ENCODE measurements around the gene CERS6.

Gene CERS6

GRCh38 chr2:168723275-168723899, 267.3 kb downstream of the CERS6 start:
- H3K4me1 ChIP-seq (ENCODE audit: control insufficient read depth, low read depth, low read length): no peaks in the 10 kb centered on the region

GRCh38 chr2:168726375-168726774, 270.3 kb downstream of the CERS6 start:
- Histone ChIP-seq H3K27me3 (ENCODE audit: control insufficient read depth, insufficient read depth, low read length) (no peaks in the 10 kb centered on the region), H3K4me1 (ENCODE audit: control insufficient read depth, low read depth, low read length) (peaks cover 15% of the 10 kb centered on the region), H3K36me3 (ENCODE audit: control insufficient read depth, low read depth, low read length) (no peaks in the 10 kb centered on the region), H3K9me3 (ENCODE audit: control insufficient read depth, low read depth, low read length) (no peaks in the 10 kb centered on the region), H3K9ac (ENCODE audit: low read length) (no peak overlapping the region), H3K27ac (ENCODE audit: low read length) (no peak overlapping the region), H3K4me3 (ENCODE audit: low read length) (no peak overlapping the region)

More at GRCh38 chr2:168723275-168723899, 267.3 kb downstream of the CERS6 start:
- H3K4me3 ChIP-seq (ENCODE audit: low read length): no peak overlapping the region
- no peaks in the 10 kb centered on the region for H3K27me3 ChIP-seq (ENCODE audit: control insufficient read depth, insufficient read depth, low read length)
- H3K27ac ChIP-seq (ENCODE audit: low read length): no peak overlapping the region
- H3K9ac ChIP-seq (ENCODE audit: low read length): no peak overlapping the region
- H3K9me3 ChIP-seq (ENCODE audit: control insufficient read depth, low read depth, low read length): no peaks in the 10 kb centered on the region
- H3K36me3 ChIP-seq (ENCODE audit: control insufficient read depth, low read depth, low read length): no peaks in the 10 kb centered on the region

- H3K4me1 ChIP-seq (ENCODE audit: control insufficient read depth, low read depth, low read length): peaks cover 27% of the 10 kb centered on the region
- H3K9ac ChIP-seq (ENCODE audit: low read length): no peak overlapping the region
- H3K27me3 ChIP-seq (ENCODE audit: control insufficient read depth, insufficient read depth, low read length): no peaks in the 10 kb centered on the region
- H3K4me3 ChIP-seq (ENCODE audit: low read length): no peak overlapping the region
- no peak overlapping the region for H3K27ac ChIP-seq (ENCODE audit: low read length)
- H3K36me3 ChIP-seq (ENCODE audit: control insufficient read depth, low read depth, low read length): no peaks in the 10 kb centered on the region
- no peaks in the 10 kb centered on the region for H3K9me3 ChIP-seq (ENCODE audit: control insufficient read depth, low read depth, low read length)
These were observed 271.9 kb downstream of the CERS6 start for GRCh38 chr2:168727904-168728470.

GRCh38 chr2:168729455-168729854, 273.4 kb downstream of the CERS6 start:
- H3K36me3 ChIP-seq (ENCODE audit: control insufficient read depth, low read depth, low read length): no peaks in the 10 kb centered on the region
- no peaks in the 10 kb centered on the region for H3K27me3 ChIP-seq (ENCODE audit: control insufficient read depth, insufficient read depth, low read length)
- no peak overlapping the region for H3K4me3 ChIP-seq (ENCODE audit: low read length)
- H3K9ac ChIP-seq (ENCODE audit: low read length): no peak overlapping the region
- H3K4me1 ChIP-seq (ENCODE audit: control insufficient read depth, low read depth, low read length): peaks cover 27% of the 10 kb centered on the region
- no peaks in the 10 kb centered on the region for H3K9me3 ChIP-seq (ENCODE audit: control insufficient read depth, low read depth, low read length)
- no peak overlapping the region for H3K27ac ChIP-seq (ENCODE audit: low read length)

GRCh38 chr2:168730344-168730743, 274.3 kb downstream of the CERS6 start:
- H3K9me3 ChIP-seq (ENCODE audit: control insufficient read depth, low read depth, low read length): no peaks in the 10 kb centered on the region
- H3K27ac ChIP-seq (ENCODE audit: low read length): no peak overlapping the region
- peaks cover 27% of the 10 kb centered on the region for H3K4me1 ChIP-seq (ENCODE audit: control insufficient read depth, low read depth, low read length)
- no peak overlapping the region for H3K9ac ChIP-seq (ENCODE audit: low read length)
- no peaks in the 10 kb centered on the region for H3K27me3 ChIP-seq (ENCODE audit: control insufficient read depth, insufficient read depth, low read length)
- no peaks in the 10 kb centered on the region for H3K36me3 ChIP-seq (ENCODE audit: control insufficient read depth, low read depth, low read length)
- no peak overlapping the region for H3K4me3 ChIP-seq (ENCODE audit: low read length)

GRCh38 chr2:168731002-168731401, 274.9 kb downstream of the CERS6 start:
- Histone ChIP-seq H3K9me3 (ENCODE audit: control insufficient read depth, low read depth, low read length) (no peaks in the 10 kb centered on the region), H3K4me1 (ENCODE audit: control insufficient read depth, low read depth, low read length) (peaks cover 27% of the 10 kb centered on the region), H3K9ac (ENCODE audit: low read length) (no peak overlapping the region), H3K36me3 (ENCODE audit: control insufficient read depth, low read depth, low read length) (no peaks in the 10 kb centered on the region), H3K4me3 (ENCODE audit: low read length) (no peak overlapping the region), H3K27me3 (ENCODE audit: control insufficient read depth, insufficient read depth, low read length) (no peaks in the 10 kb centered on the region), H3K27ac (ENCODE audit: low read length) (no peak overlapping the region)

- Histone ChIP-seq H3K27ac (ENCODE audit: low read length) (no peak overlapping the region), H3K36me3 (ENCODE audit: control insufficient read depth, low read depth, low read length) (no peaks in the 10 kb centered on the region), H3K4me1 (ENCODE audit: control insufficient read depth, low read depth, low read length) (peaks cover 27% of the 10 kb centered on the region), H3K9me3 (ENCODE audit: control insufficient read depth, low read depth, low read length) (no peaks in the 10 kb centered on the region), H3K9ac (ENCODE audit: low read length) (no peak overlapping the region), H3K4me3 (ENCODE audit: low read length) (no peak overlapping the region), H3K27me3 (ENCODE audit: control insufficient read depth, insufficient read depth, low read length) (no peaks in the 10 kb centered on the region)
These were observed 275.5 kb downstream of the CERS6 start for GRCh38 chr2:168731616-168732015.

- H3K27me3 ChIP-seq (ENCODE audit: control insufficient read depth, insufficient read depth, low read length): no peaks in the 10 kb centered on the region
- H3K4me3 ChIP-seq (ENCODE audit: low read length): no peak overlapping the region
- H3K36me3 ChIP-seq (ENCODE audit: control insufficient read depth, low read depth, low read length): no peaks in the 10 kb centered on the region
- no peaks in the 10 kb centered on the region for H3K9me3 ChIP-seq (ENCODE audit: control insufficient read depth, low read depth, low read length)
- H3K9ac ChIP-seq (ENCODE audit: low read length): no peak overlapping the region
- peaks cover 27% of the 10 kb centered on the region for H3K4me1 ChIP-seq (ENCODE audit: control insufficient read depth, low read depth, low read length)
- H3K27ac ChIP-seq (ENCODE audit: low read length): no peak overlapping the region
These were observed 276.0 kb downstream of the CERS6 start for GRCh38 chr2:168732100-168732499.

GRCh38 chr2:168732506-168732905, 276.4 kb downstream of the CERS6 start:
- H3K36me3 ChIP-seq (ENCODE audit: control insufficient read depth, low read depth, low read length): no peaks in the 10 kb centered on the region
- peaks cover 27% of the 10 kb centered on the region for H3K4me1 ChIP-seq (ENCODE audit: control insufficient read depth, low read depth, low read length)
- no peaks in the 10 kb centered on the region for H3K27me3 ChIP-seq (ENCODE audit: control insufficient read depth, insufficient read depth, low read length)
- no peak overlapping the region for H3K27ac ChIP-seq (ENCODE audit: low read length)
- H3K4me3 ChIP-seq (ENCODE audit: low read length): no peak overlapping the region
- H3K9ac ChIP-seq (ENCODE audit: low read length): no peak overlapping the region
- H3K9me3 ChIP-seq (ENCODE audit: control insufficient read depth, low read depth, low read length): no peaks in the 10 kb centered on the region

GRCh38 chr2:168734199-168734760, 278.2 kb downstream of the CERS6 start:
- Histone ChIP-seq H3K36me3 (ENCODE audit: control insufficient read depth, low read depth, low read length) (no peaks in the 10 kb centered on the region), H3K4me1 (ENCODE audit: control insufficient read depth, low read depth, low read length) (peaks cover 27% of the 10 kb centered on the region), H3K27me3 (ENCODE audit: control insufficient read depth, insufficient read depth, low read length) (no peaks in the 10 kb centered on the region), H3K9ac (ENCODE audit: low read length) (no peak overlapping the region), H3K9me3 (ENCODE audit: control insufficient read depth, low read depth, low read length) (no peaks in the 10 kb centered on the region), H3K4me3 (ENCODE audit: low read length) (no peak overlapping the region), H3K27ac (ENCODE audit: low read length) (no peak overlapping the region)

GRCh38 chr2:168736649-168737445, 280.8 kb downstream of the CERS6 start:
- Histone ChIP-seq H3K4me1 (ENCODE audit: control insufficient read depth, low read depth, low read length) (peaks cover 8% of the 10 kb centered on the region), H3K4me3 (ENCODE audit: low read length) (no peak overlapping the region), H3K9me3 (ENCODE audit: control insufficient read depth, low read depth, low read length) (no peaks in the 10 kb centered on the region), H3K9ac (ENCODE audit: low read length) (no peak overlapping the region), H3K36me3 (ENCODE audit: control insufficient read depth, low read depth, low read length) (no peaks in the 10 kb centered on the region), H3K27me3 (ENCODE audit: control insufficient read depth, insufficient read depth, low read length) (no peaks in the 10 kb centered on the region), H3K27ac (ENCODE audit: low read length) (no peak overlapping the region)

Data from iPS-18a (cell line).